Measurements from ENCODE around the gene GSTK1.
"Not testable (repeated sequence)": the region's sequence is repeated elsewhere in the genome, so short reads cannot be mapped to it uniquely, and the experiment has no call there.

GSTK1 gene
- 337 to 472 reads per million in 2 donors for total RNA-seq

GRCh38 chr7:143263266-143264195 is at the start of gene GSTK1:
Gene GSTK1, plus strand, starts transcription at chr7:143263441. Its CDS starts 73 bp downstream, at chr7:143263514.
- peak; percentile 57 to 85 (median 72) for DNase-seq

GRCh38 chr7:143213478-143213877 is 49.8 kb upstream of the GSTK1 start:
- DNase-seq, result not testable (repeated sequence)

GRCh38 chr7:143214789-143215679 is 48.2 kb upstream of the GSTK1 start:
- peak in 4 of 5 experiments; percentile 20 to 78 (median 48) for DNase-seq

GRCh38 chr7:143216151-143216550 is 47.1 kb upstream of the GSTK1 start:
- DNase-seq, result no peak

- no peak for DNase-seq
Measured at GRCh38 chr7:143216686-143217085, 46.6 kb upstream of the GSTK1 start.

- no peak for DNase-seq
Measured at GRCh38 chr7:143217806-143218205, 45.4 kb upstream of the GSTK1 start.

- DNase-seq, result no peak
Measured at GRCh38 chr7:143221286-143221685, 42.0 kb upstream of the GSTK1 start.

GRCh38 chr7:143221737-143222136 is 41.5 kb upstream of the GSTK1 start, which contains the start of gene TAS2R40:
Gene TAS2R40, plus strand, starts transcription at chr7:143222037. Its CDS starts 42 bp downstream, at chr7:143222079.
- no peak for DNase-seq

- no peak for DNase-seq
Measured at GRCh38 chr7:143222782-143223181, 40.5 kb upstream of the GSTK1 start.

GRCh38 chr7:143223784-143224183 is 39.5 kb upstream of the GSTK1 start:
- no peak for DNase-seq

GRCh38 chr7:143225047-143225446 is 38.2 kb upstream of the GSTK1 start:
- no peak for DNase-seq

GRCh38 chr7:143227806-143228205 is 35.4 kb upstream of the GSTK1 start:
- no peak for DNase-seq

- no peak for DNase-seq
Measured at GRCh38 chr7:143229054-143229790, 34.0 kb upstream of the GSTK1 start.

- no peak for DNase-seq
Measured at GRCh38 chr7:143230602-143231457, 32.4 kb upstream of the GSTK1 start.

- no peak for DNase-seq
Measured at GRCh38 chr7:143233816-143234532, 29.3 kb upstream of the GSTK1 start.

- no peak for DNase-seq
Measured at GRCh38 chr7:143234533-143234875, 28.7 kb upstream of the GSTK1 start.

GRCh38 chr7:143235561-143235960 is 27.7 kb upstream of the GSTK1 start:
- no peak for DNase-seq

GRCh38 chr7:143236408-143236990 is 26.7 kb upstream of the GSTK1 start:
- DNase-seq, result no peak

- DNase-seq, result no peak
Measured at GRCh38 chr7:143237366-143237765, 25.9 kb upstream of the GSTK1 start.

GRCh38 chr7:143238289-143238980 is 24.8 kb upstream of the GSTK1 start:
- DNase-seq, result no peak
